ENCODE data around the gene WDR47. TPM values are rescaled to one million over a fixed set of nuclear protein-coding genes. Genes with fewer than 3 reads are reported as not detected.

WDR47 gene
- total and polyA plus RNA-seq, 2 of the 8 experiments (the other 6 are each of a cell fraction or from before 2014, with no cell fraction given) = 1.9 to 6.7 TPM

- TF ChIP-seq MAFK (IDR thresholded peaks at IDR 0.05; ENCODE audit: low read depth, low read length) (no peak), SIRT6 (IDR thresholded peaks at IDR 0.05; ENCODE audit: low read length) (no peak)
These were observed 86.0 kb downstream of the WDR47 start (continued) for GRCh38 chr1:108955881-108956280.
